ENCODE data around the gene MAP4K3.

Gene MAP4K3

GRCh38 chr2:39443009-39443408, 5.9 kb upstream of the MAP4K3 start:
- DNase-seq = no peak

- peak; percentile 4 for DNase-seq
These were observed 624 bp upstream of the MAP4K3 start for GRCh38 chr2:39437522-39438296.

- DNase-seq = no peak
These were observed 1.1 kb downstream of the MAP4K3 start for GRCh38 chr2:39435741-39436591.

- DNase-seq = no peak
These were observed 1.9 kb downstream of the MAP4K3 start for GRCh38 chr2:39435234-39435633.

- no peak for DNase-seq
These were observed 2.7 kb downstream of the MAP4K3 start for GRCh38 chr2:39434233-39434897.

GRCh38 chr2:39433586-39434195, 3.4 kb downstream of the MAP4K3 start:
- no peak for DNase-seq

GRCh38 chr2:39432701-39433100, 4.4 kb downstream of the MAP4K3 start:
- no peak for DNase-seq

GRCh38 chr2:39431592-39432316, 5.3 kb downstream of the MAP4K3 start:
- DNase-seq = no peak

GRCh38 chr2:39429746-39430145, 7.3 kb downstream of the MAP4K3 start:
- DNase-seq = no peak

GRCh38 chr2:39424951-39425350, 12.1 kb downstream of the MAP4K3 start:
- no peak for DNase-seq

GRCh38 chr2:39422700-39423099, 14.4 kb downstream of the MAP4K3 start:
- no peak for DNase-seq

GRCh38 chr2:39421354-39421753, 15.7 kb downstream of the MAP4K3 start:
- no peak for DNase-seq

GRCh38 chr2:39419282-39420223, 17.5 kb downstream of the MAP4K3 start:
- no peak for DNase-seq

GRCh38 chr2:39418491-39418890, 18.6 kb downstream of the MAP4K3 start:
- DNase-seq = no peak

- no peak for DNase-seq
These were observed 20.9 kb downstream of the MAP4K3 start for GRCh38 chr2:39416140-39416539.

- no peak for DNase-seq
These were observed 23.9 kb downstream of the MAP4K3 start for GRCh38 chr2:39413063-39413737.

- no peak for DNase-seq
These were observed 25.7 kb downstream of the MAP4K3 start for GRCh38 chr2:39411181-39411944.

GRCh38 chr2:39409697-39410389, 27.2 kb downstream of the MAP4K3 start:
- DNase-seq = no peak
